Spleen (tissue), 11 donors: ENCODE data around the gene HEATR1. TPM values are rescaled to one million over a fixed set of nuclear protein-coding genes. Genes with fewer than 3 reads are reported as not detected.

Source experiments
- DNase-seq: peaks from one replicate; pipeline ENCODE4 v3.0.0-alpha.2; 2020
- H3K27ac ChIP-seq, 8 donors: fragments of 200-600 bp; sonication (generic) in 7 of 8; 1 replicate in 4 of 8; 2 replicates in 4 of 8; pipeline versions ENCODE4 v1.5.0 to v1.8.0; 2016 to 2021; ENCODE audit warnings: inconsistent platforms in 4 of 8, mild to moderate bottlenecking in 4 of 8, moderate library complexity in 1 of 8
- H3K27me3 ChIP-seq, 7 donors: fragments of 200-600 bp; sonication (generic) in 6 of 7; replicated peaks in 1 of 7; 1 replicate in 4 of 7; 2 replicates in 3 of 7; pipeline versions ENCODE4 v1.5.0 to v1.8.0; 2016 to 2021; ENCODE audit warnings: inconsistent platforms in 3 of 7, mild to moderate bottlenecking in 1 of 7
- H3K36me3 ChIP-seq, 6 donors: fragments of 200-600 bp; sonication (generic) in 5 of 6; 1 replicate in 4 of 6; 2 replicates in 2 of 6; pipeline versions ENCODE4 v1.5.0 to v1.8.0; 2016 to 2021; ENCODE audit warnings: inconsistent platforms in 2 of 6
- H3K4me1 ChIP-seq, 6 donors: fragments of 200-600 bp; sonication (generic) in 5 of 6; 1 replicate in 3 of 6; 2 replicates in 3 of 6; pipeline versions ENCODE4 v1.5.0 to v1.8.0; 2016 to 2021; ENCODE audit warnings: inconsistent platforms in 3 of 6
- H3K4me3 ChIP-seq, 8 donors: fragments of 200-600 bp; sonication (generic) in 7 of 8; 1 replicate in 4 of 8; 2 replicates in 4 of 8; pipeline versions ENCODE4 v1.5.0 to v1.8.0; 2016 to 2021; ENCODE audit warnings: inconsistent platforms in 4 of 8, mild to moderate bottlenecking in 4 of 8, moderate library complexity in 2 of 8
- H3K9me3 ChIP-seq, 8 donors: fragments of 200-600 bp; sonication (generic) in 7 of 8; 1 replicate in 4 of 8; 2 replicates in 4 of 8; pipeline versions ENCODE4 v1.5.0 to v1.8.0; 2016 to 2021; ENCODE audit warnings: inconsistent platforms in 4 of 8
- POLR2A ChIP-seq, 3 donors: fragments of 450-650 bp; IDR thresholded peaks; one replicate each; pipeline ENCODE4 v1.5.1; 2017; ENCODE audit warnings: antibody characterized with exemption in 3 of 3, mild to moderate bottlenecking in 1 of 3
- POLR2AphosphoS5 ChIP-seq, 3 donors: sonication (generic); formaldehyde crosslinking; IDR thresholded peaks; one replicate each; pipeline ENCODE4 v1.5.1; 2017; ENCODE audit warnings: antibody characterized with exemption in 3 of 3
- WGBS, 5 donors: extraction: QIAGEN DNeasy Blood & Tissue Kit in 3 of 5; methylation state at CpG; one replicate each; pipeline versions ENCODE4 v1.1.5 to v1.1.7; 2013 to 2018; 5-methylcytosine and 5-hydroxymethylcytosine counted together
- intact Hi-C: fragments of 100-400 bp; cut with DNase I; formaldehyde crosslinking; loops from one replicate; pipeline ENCODE4 v1.15.0; 2023; ENCODE audit warnings: low total_unique reads
- polyA plus RNA-seq, 3 donors: library from polyadenylated mRNA; stranded (reverse); fragments of 200-250 nt; gene quantifications; one replicate each; pipeline ENCODE4 v1.2.1, GENCODE V29; 2013
- total RNA-seq, 7 donors: library from RNA; depleted of rRNA in 3 of 7; stranded (reverse); fragments of >200 nt in 3 of 7; fragmentation: NEBNext Ultra II Directional in 4 of 7; extraction: Animal tissue kit (Norgen Biotek cat#: 25700) in 4 of 7; gene quantifications; one replicate each; pipeline versions ENCODE4 v1.1.0 to v1.2.1, GENCODE V29; 2016 to 2021
- TF ChIP-seq, protein P1 (sequence below), 11 experiments: fragments of 200-600 bp in 7 of 11; fragments of 450-650 bp in 4 of 11; sonication (generic) in 4 of 11; IDR thresholded peaks in 8 of 11; conservative IDR thresholded peaks in 3 of 11; 1 replicate in 7 of 11; 2 replicates in 4 of 11; pipeline versions ENCODE4 v1.4.0 to v1.8.0; 2016 to 2021; ENCODE audit warnings: antibody characterized with exemption in 11 of 11, inconsistent platforms in 4 of 11, mild to moderate bottlenecking in 1 of 11
- donor health status: healthy with polysubstance abuse.
- donor health status: DM: no; HTN: no; CAD: no; lungs with moderate emphysema.
- donor health status: DM: no; HTN: no; CAD: no.
- donor health status: Bipolar disorder and iron deficiency.
- donor health status: healthy.
- donor health status: DM: no; HTN: no; CAD: no.
- donor health status: DM: yes; HTN: yes; CAD: no.

Gene HEATR1
- total and polyA plus RNA-seq, 10 donors = 5.0 to 51.4 (median 34.6) TPM

DNA sequence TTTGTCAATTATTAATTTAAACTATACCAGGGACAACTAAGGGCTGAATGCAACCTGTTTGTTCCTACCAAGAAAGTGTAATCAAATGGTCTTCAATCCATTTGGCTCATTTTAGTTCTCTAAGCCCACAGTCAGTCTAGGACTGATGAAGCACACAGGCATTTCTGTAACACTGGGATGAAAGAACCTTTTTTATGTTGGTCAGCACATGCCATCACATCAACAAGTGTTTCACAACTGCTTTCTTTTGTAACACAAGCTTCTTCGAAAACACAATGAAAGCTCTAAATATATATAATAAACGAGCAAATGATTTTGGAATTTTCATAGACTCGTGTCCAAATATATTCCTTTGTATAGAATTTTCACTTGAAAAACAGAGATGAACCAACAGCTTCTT is 28.8 kb downstream of the HEATR1 start:
- 93 to 96% (median 95%) methylated on average over 3 of the region's 3 CpGs for WGBS, 5 donors
- H3K27me3 ChIP-seq = no peaks in the 10 kb centered on the region
- TF ChIP-seq POLR2AphosphoS5 (IDR thresholded peaks at IDR 0.05) = no peak
- TF ChIP-seq, protein P1, sequence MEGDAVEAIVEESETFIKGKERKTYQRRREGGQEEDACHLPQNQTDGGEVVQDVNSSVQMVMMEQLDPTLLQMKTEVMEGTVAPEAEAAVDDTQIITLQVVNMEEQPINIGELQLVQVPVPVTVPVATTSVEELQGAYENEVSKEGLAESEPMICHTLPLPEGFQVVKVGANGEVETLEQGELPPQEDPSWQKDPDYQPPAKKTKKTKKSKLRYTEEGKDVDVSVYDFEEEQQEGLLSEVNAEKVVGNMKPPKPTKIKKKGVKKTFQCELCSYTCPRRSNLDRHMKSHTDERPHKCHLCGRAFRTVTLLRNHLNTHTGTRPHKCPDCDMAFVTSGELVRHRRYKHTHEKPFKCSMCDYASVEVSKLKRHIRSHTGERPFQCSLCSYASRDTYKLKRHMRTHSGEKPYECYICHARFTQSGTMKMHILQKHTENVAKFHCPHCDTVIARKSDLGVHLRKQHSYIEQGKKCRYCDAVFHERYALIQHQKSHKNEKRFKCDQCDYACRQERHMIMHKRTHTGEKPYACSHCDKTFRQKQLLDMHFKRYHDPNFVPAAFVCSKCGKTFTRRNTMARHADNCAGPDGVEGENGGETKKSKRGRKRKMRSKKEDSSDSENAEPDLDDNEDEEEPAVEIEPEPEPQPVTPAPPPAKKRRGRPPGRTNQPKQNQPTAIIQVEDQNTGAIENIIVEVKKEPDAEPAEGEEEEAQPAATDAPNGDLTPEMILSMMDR (IDR thresholded peaks at IDR 0.05 in 8 of 11, conservative IDR thresholded peaks at IDR 0.05 in 3 of 11) = no peak
- no peak for TF ChIP-seq POLR2A (IDR thresholded peaks at IDR 0.05)

DNA sequence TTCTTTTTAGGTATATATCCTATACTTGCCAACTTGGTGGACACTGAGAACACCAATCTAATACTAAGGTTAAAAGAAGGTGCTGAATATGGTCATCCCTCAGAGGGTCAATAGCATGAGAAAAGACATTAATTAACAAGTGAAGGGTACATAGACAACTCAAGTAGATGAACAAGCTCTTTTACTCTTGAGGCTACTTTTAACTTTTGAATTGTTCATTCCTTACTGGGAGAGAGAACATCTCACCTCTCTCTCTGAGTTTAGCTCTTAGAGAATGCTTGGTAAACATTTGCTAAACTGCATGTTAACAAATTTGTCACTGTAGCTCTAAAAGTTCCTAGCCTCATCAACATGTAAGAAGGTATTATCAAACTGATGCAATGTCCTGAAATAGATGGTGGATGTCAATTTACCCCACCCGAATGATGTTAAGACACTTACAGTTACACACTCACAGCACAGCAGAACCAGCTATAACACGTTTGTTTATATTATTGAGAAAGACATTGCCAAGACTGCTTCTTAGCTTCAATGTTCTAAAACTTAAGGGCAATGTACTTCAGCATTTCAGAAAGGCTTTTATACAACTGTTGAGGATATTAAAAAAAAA is 35.9 kb downstream of the HEATR1 start:
- 77 to 95% (median 86%) methylated on average over 2 of the region's 2 CpGs for WGBS, 5 donors
- intact Hi-C loops = no loop called here
- TF ChIP-seq, protein P1 (IDR thresholded peaks at IDR 0.05 in 8 of 11, conservative IDR thresholded peaks at IDR 0.05 in 3 of 11) = no peak
- H3K4me3 ChIP-seq = no peak overlapping the region
- no peak for DNase-seq
- no peak overlapping the region for H3K27ac ChIP-seq
- H3K27me3 ChIP-seq = no peaks in the 10 kb centered on the region
- H3K9me3 ChIP-seq = no peaks in the 10 kb centered on the region
- H3K4me1 ChIP-seq = no peaks in the 10 kb centered on the region
- H3K36me3 ChIP-seq = peaks cover 6 to 100% (median 94%) of the 10 kb centered on the region in 6 donors

More for the DNA sequence above, 28.8 kb downstream of the HEATR1 start:
- Histone ChIP-seq H3K9me3 (no peaks in the 10 kb centered on the region), H3K36me3 (peaks cover 3 to 100% (median 87%) of the 10 kb centered on the region in 6 donors), H3K4me1 (no peaks in the 10 kb centered on the region), H3K4me3 (no peak overlapping the region), H3K27ac (no peak overlapping the region)
- no peak for DNase-seq
- intact Hi-C loops = no loop called here

DNA sequence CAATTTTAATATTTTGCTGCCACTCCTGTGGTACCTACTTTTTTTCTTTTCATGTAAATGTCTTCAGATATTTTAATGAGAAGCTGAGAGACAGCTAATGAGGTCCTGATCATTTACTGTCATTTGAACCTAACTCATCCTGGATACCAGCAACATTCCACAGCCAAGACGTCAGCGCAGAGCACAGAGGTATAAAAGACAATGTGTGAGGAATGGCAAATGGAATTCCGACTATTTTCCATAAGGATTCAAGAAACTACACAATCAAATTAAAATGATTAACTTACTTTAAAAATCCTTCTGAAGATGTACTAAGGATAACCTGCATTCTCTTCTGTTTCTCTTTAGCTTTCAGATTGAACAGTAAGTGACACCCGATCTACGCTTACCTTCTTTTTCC is 38.8 kb downstream of the HEATR1 start:
- peaks cover 3 to 100% (median 86%) of the 10 kb centered on the region in 6 donors for H3K36me3 ChIP-seq

DNA sequence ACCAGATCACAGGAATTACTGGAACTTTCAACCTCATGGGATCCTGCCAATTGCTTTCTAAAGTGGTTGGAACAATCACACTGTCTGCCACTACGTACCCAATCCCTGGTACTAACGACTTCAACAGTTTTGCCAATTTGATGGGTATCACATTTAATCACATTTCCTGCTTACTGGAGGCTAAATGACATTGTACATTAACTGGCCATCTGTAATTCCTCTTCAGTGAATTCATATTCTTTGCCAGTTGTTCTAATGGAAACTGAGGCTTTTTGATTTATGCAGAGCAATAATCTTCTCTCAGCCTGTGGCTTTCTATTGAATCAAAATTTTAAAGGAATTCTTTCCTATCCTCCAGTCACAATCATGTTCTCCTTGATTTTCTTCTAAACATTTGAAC is 42.3 kb downstream of the HEATR1 start:
- intact Hi-C loops = no loop called here
- 80 to 93% (median 90%) methylated on average over 2 of the region's 2 CpGs for WGBS, 5 donors
- TF ChIP-seq POLR2A (IDR thresholded peaks at IDR 0.05) = no peak

More for the DNA sequence above, 38.8 kb downstream of the HEATR1 start:
- Histone ChIP-seq H3K27me3 (no peaks in the 10 kb centered on the region), H3K4me3 (no peak overlapping the region), H3K9me3 (no peaks in the 10 kb centered on the region), H3K4me1 (no peaks in the 10 kb centered on the region), H3K27ac (no peak overlapping the region)
- TF ChIP-seq POLR2A (IDR thresholded peaks at IDR 0.05) (no peak), POLR2AphosphoS5 (IDR thresholded peaks at IDR 0.05) (no peak)
- TF ChIP-seq, protein P1 (IDR thresholded peaks at IDR 0.05 in 8 of 11, conservative IDR thresholded peaks at IDR 0.05 in 3 of 11) = no peak
- DNase-seq = no peak
- WGBS, 5 donors = 94 to 99% (median 96%) methylated on average over 5 of the region's 5 CpGs
- intact Hi-C loops = no loop called here

More for the DNA sequence above, 42.3 kb downstream of the HEATR1 start:
- no peaks in the 10 kb centered on the region for H3K27me3 ChIP-seq
- peaks cover 3 to 100% (median 85%) of the 10 kb centered on the region in 6 donors for H3K36me3 ChIP-seq
- peaks cover 0 to 16% (median 0%) of the 10 kb centered on the region in 6 donors for H3K4me1 ChIP-seq
- DNase-seq = no peak
- H3K27ac ChIP-seq = no peak overlapping the region
- no peak overlapping the region for H3K4me3 ChIP-seq
- no peaks in the 10 kb centered on the region for H3K9me3 ChIP-seq
